Loucy (cell line): ENCODE data around the gene CNKSR3.

Experiments used
- H2AFZ ChIP-seq: fragments of 200-600 bp; sonication (generic); 2 replicates; pipeline ENCODE4 v1.6.0; 2016; ENCODE audit warnings: antibody characterized with exemption, mild to moderate bottlenecking, low read length, moderate library complexity
- H3F3A ChIP-seq: fragments of 200-600 bp; 2 replicates; pipeline ENCODE4 v1.6.0; 2016; ENCODE audit warnings: antibody characterized with exemption, low read depth, mild to moderate bottlenecking
- H3K27me3 ChIP-seq: fragments of 200-600 bp; sonication (generic); 2 replicates; pipeline ENCODE4 v1.6.1; 2014; ENCODE audit warnings: low read length, mild to moderate bottlenecking; ENCODE audit not compliant: insufficient read depth, poor library complexity, severe bottlenecking
- H3K36me3 ChIP-seq: fragments of 200-600 bp; sonication (generic); 2 replicates; pipeline ENCODE4 v1.6.1; 2016; ENCODE audit warnings: low read length; ENCODE audit not compliant: insufficient read depth
- H3K4me1 ChIP-seq: fragments of 200-600 bp; sonication (generic); 2 replicates; pipeline ENCODE4 v1.5.1; 2014; ENCODE audit warnings: low read length, mild to moderate bottlenecking; ENCODE audit not compliant: insufficient read depth, poor library complexity, severe bottlenecking
- H3K4me2 ChIP-seq: fragments of 200-600 bp; sonication (generic); 2 replicates; pipeline ENCODE4 v1.6.0; 2014; ENCODE audit warnings: antibody characterized with exemption, low read length, low read depth, mild to moderate bottlenecking; ENCODE audit not compliant: poor library complexity, severe bottlenecking
- H3K4me3 ChIP-seq: fragments of 200-600 bp; sonication (generic); 2 replicates; pipeline ENCODE4 v1.5.1; 2014; ENCODE audit warnings: low read length, mild to moderate bottlenecking, mixed read lengths; ENCODE audit not compliant: poor library complexity, severe bottlenecking
- H3K79me2 ChIP-seq: fragments of 200-600 bp; sonication (generic); 2 replicates; pipeline ENCODE4 v1.6.1; 2014; ENCODE audit warnings: low read length; ENCODE audit not compliant: insufficient read depth
- H3K9ac ChIP-seq: fragments of 200-600 bp; sonication (generic); 2 replicates; pipeline ENCODE4 v1.6.0; 2014; ENCODE audit warnings: mild to moderate bottlenecking, low read depth, low read length, moderate library complexity; ENCODE audit not compliant: poor library complexity, severe bottlenecking
- H3K9me2 ChIP-seq: fragments of 200-600 bp; sonication (generic); replicated peaks from 2 replicates; pipeline ENCODE4 v1.6.1; 2016; ENCODE audit warnings: low read depth, low read length, mixed read lengths
- H3K9me3 ChIP-seq: fragments of 200-600 bp; sonication (generic); 2 replicates; pipeline ENCODE4 v1.6.1; 2014; ENCODE audit warnings: mild to moderate bottlenecking, antibody characterized with exemption, low read length, low read depth; ENCODE audit not compliant: insufficient read depth
- H4K20me1 ChIP-seq: fragments of 200-600 bp; sonication (generic); 2 replicates; pipeline ENCODE4 v1.6.0; 2014; ENCODE audit warnings: antibody characterized with exemption, low read length, mild to moderate bottlenecking; ENCODE audit not compliant: insufficient read depth, poor library complexity, severe bottlenecking
- CTCF ChIP-seq: fragments of 200-600 bp; sonication (generic); conservative IDR thresholded peaks from 2 replicates; pipeline ENCODE4 v1.5.1; 2014; ENCODE audit warnings: mild to moderate bottlenecking, antibody characterized with exemption, low read length
- EZH2phosphoT487 ChIP-seq: fragments of 200-600 bp; IDR thresholded peaks from 2 replicates; pipeline ENCODE4 v1.6.1; 2018; ENCODE audit warnings: antibody characterized with exemption, mild to moderate bottlenecking, moderate library complexity, borderline replicate concordance

The CNKSR3 gene

GRCh38 chr6:154489822-154490221, 20.7 kb downstream of the CNKSR3 start:
- H3K4me1 ChIP-seq, result no peaks in the 10 kb centered on the region
- H4K20me1 ChIP-seq, result no peaks in the 10 kb centered on the region
- H3K9me3 ChIP-seq, result no peaks in the 10 kb centered on the region
- H3K27me3 ChIP-seq, result no peaks in the 10 kb centered on the region
- H3K9me2 ChIP-seq, result no peaks in the 10 kb centered on the region
- no peaks in the 10 kb centered on the region for H3K36me3 ChIP-seq
- H2AFZ ChIP-seq, result no peak overlapping the region
- no peak overlapping the region for H3K4me3 ChIP-seq
- H3K79me2 ChIP-seq, result no peaks in the 10 kb centered on the region
- no peaks in the 10 kb centered on the region for H3F3A ChIP-seq
- H3K4me2 ChIP-seq, result no peak overlapping the region
- H3K9ac ChIP-seq, result no peak overlapping the region
- TF ChIP-seq EZH2phosphoT487 (no peak), CTCF (no peak)

GRCh38 chr6:154488802-154489437, 21.6 kb downstream of the CNKSR3 start:
- no peaks in the 10 kb centered on the region for H3K27me3 ChIP-seq
- H3K9me2 ChIP-seq, result no peaks in the 10 kb centered on the region
- H4K20me1 ChIP-seq, result no peaks in the 10 kb centered on the region
- H2AFZ ChIP-seq, result no peak overlapping the region
- no peak overlapping the region for H3K4me3 ChIP-seq
- no peaks in the 10 kb centered on the region for H3K9me3 ChIP-seq
- no peaks in the 10 kb centered on the region for H3K79me2 ChIP-seq
- H3K4me1 ChIP-seq, result no peaks in the 10 kb centered on the region
- H3K4me2 ChIP-seq, result no peak overlapping the region
- no peaks in the 10 kb centered on the region for H3K36me3 ChIP-seq
- TF ChIP-seq CTCF (no peak), EZH2phosphoT487 (no peak)
- H3F3A ChIP-seq, result no peaks in the 10 kb centered on the region
- H3K9ac ChIP-seq, result no peak overlapping the region

- no peak overlapping the region for H3K4me3 ChIP-seq
- no peaks in the 10 kb centered on the region for H3K9me3 ChIP-seq
- no peak overlapping the region for H3K9ac ChIP-seq
- H3K36me3 ChIP-seq, result no peaks in the 10 kb centered on the region
- no peaks in the 10 kb centered on the region for H4K20me1 ChIP-seq
- no peaks in the 10 kb centered on the region for H3F3A ChIP-seq
- no peaks in the 10 kb centered on the region for H3K27me3 ChIP-seq
- no peak for TF ChIP-seq CTCF
- H3K4me2 ChIP-seq, result no peak overlapping the region
- no peaks in the 10 kb centered on the region for H3K79me2 ChIP-seq
- H3K4me1 ChIP-seq, result no peaks in the 10 kb centered on the region
- no peak overlapping the region for H2AFZ ChIP-seq
- no peaks in the 10 kb centered on the region for H3K9me2 ChIP-seq
These were observed 22.3 kb downstream of the CNKSR3 start for GRCh38 chr6:154488248-154488593.
